AG04450 (cell line): ENCODE data around the gene SYF2. TPM values are rescaled to one million over a fixed set of nuclear protein-coding genes. Genes with fewer than 3 reads are reported as not detected.

ENCODE experiments used
- CTCF ChIA-PET: fragments of 300-600, 350-600 bp; formaldehyde crosslinking; extraction: SDS; loops from one replicate; lab custom pipeline; 2022; ENCODE audit warnings: antibody characterized with exemption, inconsistent platforms; lab: Charles Lee
- POLR2A ChIA-PET: fragments of 350-600 bp; formaldehyde crosslinking; extraction: SDS; loops from one replicate; lab custom pipeline; 2021; ENCODE audit warnings: antibody characterized with exemption, inconsistent platforms; lab: Yijun Ruan, JAX
- DNase-seq: peaks from one replicate; pipeline ENCODE4 v3.0.0-alpha.2; 2011; ENCODE audit warnings: low read depth, low spot score
- H3K27ac ChIP-seq: one replicate; pipeline ENCODE4 v1.5.1; 2012; ENCODE audit warnings: low read depth, low read length, control low read depth
- H3K27me3 ChIP-seq: one replicate; pipeline ENCODE4 v1.6.0; 2012; ENCODE audit warnings: low read length; ENCODE audit not compliant: control insufficient read depth, insufficient read depth
- H3K4me3 ChIP-seq: 2 replicates; pipeline ENCODE4 v1.5.1; 2011; ENCODE audit warnings: mild to moderate bottlenecking, low read depth, low read length, control low read depth
- H3K9me3 ChIP-seq: 2 replicates; pipeline ENCODE4 v1.5.1; 2012; ENCODE audit warnings: low read length; ENCODE audit not compliant: control insufficient read depth, insufficient read depth
- CTCF ChIP-seq: IDR thresholded peaks from 2 replicates; pipeline ENCODE4 v1.5.1; 2011; ENCODE audit warnings: low read depth, low read length, control low read depth, inconsistent platforms
- polyA plus RNA-seq: library from polyadenylated mRNA; depleted of rRNA; stranded (reverse); fragments of >200 nt; gene quantifications from 2 replicates; pipeline ENCODE4 v1.2.3, GENCODE V29; 2011

The SYF2 gene
- polyA plus RNA-seq, 1 experiment = 48.3 TPM

- Histone ChIP-seq H3K9me3 (no peaks in the 10 kb centered on the region), H3K27ac (no peak overlapping the region), H3K4me3 (no peak overlapping the region), H3K27me3 (no peaks in the 10 kb centered on the region)
- CTCF ChIA-PET = interaction anchor here (1.3 to 1.8 kb wide), 3 partner anchors 8 to 13 kb away, joined by 3 to 5 read pairs (median 4); no protein-coding TSS in a partner anchor
- no peak for DNase-seq
- no peak for TF ChIP-seq CTCF
- POLR2A ChIA-PET = no interaction called here
These were observed 14.6 kb downstream of the SYF2 start for GRCh38 chr1:25217598-25218232.

GRCh38 chr1:25217015-25217414 is 15.3 kb downstream of the SYF2 start:
- CTCF ChIA-PET = interaction anchor here (1.3 to 1.8 kb wide), 3 partner anchors 9 to 13 kb away, joined by 3 to 5 read pairs (median 4); no protein-coding TSS in a partner anchor
- POLR2A ChIA-PET = no interaction called here
- no peaks in the 10 kb centered on the region for H3K9me3 ChIP-seq
- TF ChIP-seq CTCF = no peak
- DNase-seq = no peak
- H3K27me3 ChIP-seq = peaks cover 5% of the 10 kb centered on the region
- H3K4me3 ChIP-seq = no peak overlapping the region
- no peak overlapping the region for H3K27ac ChIP-seq

GRCh38 chr1:25216123-25216522 is 16.2 kb downstream of the SYF2 start:
- Histone ChIP-seq H3K4me3 (no peak overlapping the region), H3K27ac (no peak overlapping the region), H3K9me3 (no peaks in the 10 kb centered on the region), H3K27me3 (peaks cover 5% of the 10 kb centered on the region)
- TF ChIP-seq CTCF = no peak
- ChIA-PET POLR2A (no interaction called here), CTCF (interaction anchor here (2.9 kb wide), 1 partner anchor 11 kb away, joined by 21 read pairs; no protein-coding TSS in a partner anchor)
- DNase-seq = no peak

GRCh38 chr1:25212725-25213124 is 19.6 kb downstream of the SYF2 start:
- DNase-seq = no peak
- H3K27me3 ChIP-seq = peaks cover 11% of the 10 kb centered on the region
- H3K27ac ChIP-seq = no peak overlapping the region
- H3K9me3 ChIP-seq = no peaks in the 10 kb centered on the region
- ChIA-PET CTCF (interaction anchor here (0.7 to 1.0 kb wide), 2 partner anchors 26 to 614 kb away, joined by 3 to 4 read pairs; no protein-coding TSS in a partner anchor), POLR2A (no interaction called here)
- no peak for TF ChIP-seq CTCF
- H3K4me3 ChIP-seq = no peak overlapping the region

GRCh38 chr1:25210728-25211127 is 21.6 kb downstream of the SYF2 start:
- TF ChIP-seq CTCF = no peak
- ChIA-PET POLR2A (no interaction called here), CTCF (no interaction called here)
- no peak overlapping the region for H3K27ac ChIP-seq
- H3K4me3 ChIP-seq = no peak overlapping the region
- no peaks in the 10 kb centered on the region for H3K9me3 ChIP-seq
- DNase-seq = no peak
- H3K27me3 ChIP-seq = peaks cover 11% of the 10 kb centered on the region
